Heart left ventricle (tissue), 16 donors: ENCODE data around the gene GTSE1. TPM values are rescaled to one million over a fixed set of nuclear protein-coding genes. Genes with fewer than 3 reads are reported as not detected.

Experiments
- ATAC-seq, 4 donors: fragments of 200-7000 bp; cut with Tn5 transposase; one replicate each; pipeline ENCODE4 v1.9.1; 2020 to 2022; ENCODE audit warnings: moderate library complexity in 4 of 4, mild to moderate bottlenecking in 3 of 4, moderate number of reproducible peaks in 1 of 4
- DNase-seq, 5 donors: peaks; one replicate each; pipeline ENCODE4 v3.0.0-alpha.2; 2020
- H3K27ac ChIP-seq, 12 donors: fragments of 200-600 bp; sonication (generic) in 4 of 12; one replicate each; pipeline versions ENCODE4 v1.5.0 to v1.8.0; 2016 to 2022; ENCODE audit warnings: mild to moderate bottlenecking in 2 of 12
- H3K27me3 ChIP-seq, 9 donors: fragments of 200-600 bp; sonication (generic) in 2 of 9; one replicate each; pipeline versions ENCODE4 v1.5.1 to v1.8.0; 2016 to 2022; ENCODE audit warnings: mild to moderate bottlenecking in 3 of 9
- H3K36me3 ChIP-seq, 9 donors: fragments of 200-600 bp; sonication (generic) in 2 of 9; one replicate each; pipeline versions ENCODE4 v1.5.0 to v1.8.0; 2018 to 2022; ENCODE audit warnings: mild to moderate bottlenecking in 2 of 9
- H3K4me1 ChIP-seq, 12 donors: fragments of 200-600 bp; sonication (generic) in 4 of 12; one replicate each; pipeline versions ENCODE4 v1.5.0 to v1.8.0; 2016 to 2022; ENCODE audit warnings: mild to moderate bottlenecking in 3 of 12
- H3K4me3 ChIP-seq, 12 donors: fragments of 200-600 bp; sonication (generic) in 4 of 12; one replicate each; pipeline versions ENCODE4 v1.5.0 to v1.8.0; 2017 to 2022; ENCODE audit warnings: mild to moderate bottlenecking in 9 of 12, moderate library complexity in 4 of 12
- H3K9me3 ChIP-seq, 12 donors: fragments of 200-600 bp; sonication (generic) in 4 of 12; one replicate each; pipeline versions ENCODE4 v1.5.0 to v1.8.0; 2016 to 2022; ENCODE audit warnings: mild to moderate bottlenecking in 1 of 12
- POLR2A ChIP-seq, 2 donors: fragments of 450-650 bp; IDR thresholded peaks; one replicate each; pipeline ENCODE4 v1.6.1; 2017; ENCODE audit warnings: antibody characterized with exemption in 2 of 2, mild to moderate bottlenecking in 2 of 2, moderate library complexity in 2 of 2
- WGBS, 4 donors: extraction: QIAGEN DNeasy Blood & Tissue Kit in 2 of 4; methylation state at CpG; one replicate each; pipeline versions ENCODE4 v1.1.5 to v1.1.7; 2013 to 2018; 5-methylcytosine and 5-hydroxymethylcytosine counted together
- intact Hi-C, 10 donors: fragments of 100-400 bp; cut with DNase I; formaldehyde crosslinking; loops; one replicate each; pipeline versions ENCODE4 v1.11.1 to v1.14.2; 2022
- polyA plus RNA-seq, 2 donors: library from polyadenylated mRNA; stranded (reverse); fragments of 200-250 nt; gene quantifications; one replicate each; pipeline ENCODE4 v1.2.3, GENCODE V29; 2013
- total RNA-seq, 9 donors: library from RNA; depleted of rRNA in 2 of 9; stranded (reverse); fragments of >200 nt in 2 of 9; fragmentation: NEBNext Ultra II Directional in 3 of 9; extraction: Animal tissue kit (Norgen Biotek cat#: 25700) in 3 of 9; gene quantifications; one replicate each; pipeline versions ENCODE4 v1.1.0 to v1.2.4, GENCODE V29; 2016 to 2023
- TF ChIP-seq, protein P1 (sequence below), 12 donors: fragments of 200-600 bp; sonication (generic) in 4 of 12; IDR thresholded peaks; one replicate each; pipeline versions ENCODE4 v1.5.0 to v1.8.0; 2018 to 2022; ENCODE audit warnings: antibody characterized with exemption in 12 of 12, mild to moderate bottlenecking in 5 of 12
- donor health status: ischemic (EF 13 %, LVEDD 7.1; RV severe dilation, severe dysfunction).
- donor health status: healthy with polysubstance abuse.
- donor health status: DM: no; HTN: yes; CAD: no.
- donor health status: DM: no; HTN: no; CAD: no.
- donor health status: ischemic (EF 25% LVEDD 6.9; RV normal size, moderate dysfunction).
- donor health status: ischemic (EF 25% LVEDD 5.7; RV mildly dilated, moderate dysfunction).
- donor health status: healthy.
- donor health status: DM: yes; HTN: yes; CAD: no.
- donor health status: ischemic (EF 35%, LVEDD 5.7; RV mildly dilated, moderate dysfunction).
- donor health status: nonischemic (EF 11% LVEDD 7.7; RV severe dilation, severe dysfunction).
- donor health status: DM: yes; HTN: yes; CAD: no.
- donor health status: PGD.
- donor health status: ischemic (EF 29% LVEDD 5.4; RV normal size, mild dysfunction).
- donor health status: nonischemic (EF 23%, LVEDD 6.1; RV moderate dilation, normal function).

GTSE1 gene
- total and polyA plus RNA-seq, 11 donors, result 0.19 to 6.9 (median 0.59) TPM; not detected in 1

DNA sequence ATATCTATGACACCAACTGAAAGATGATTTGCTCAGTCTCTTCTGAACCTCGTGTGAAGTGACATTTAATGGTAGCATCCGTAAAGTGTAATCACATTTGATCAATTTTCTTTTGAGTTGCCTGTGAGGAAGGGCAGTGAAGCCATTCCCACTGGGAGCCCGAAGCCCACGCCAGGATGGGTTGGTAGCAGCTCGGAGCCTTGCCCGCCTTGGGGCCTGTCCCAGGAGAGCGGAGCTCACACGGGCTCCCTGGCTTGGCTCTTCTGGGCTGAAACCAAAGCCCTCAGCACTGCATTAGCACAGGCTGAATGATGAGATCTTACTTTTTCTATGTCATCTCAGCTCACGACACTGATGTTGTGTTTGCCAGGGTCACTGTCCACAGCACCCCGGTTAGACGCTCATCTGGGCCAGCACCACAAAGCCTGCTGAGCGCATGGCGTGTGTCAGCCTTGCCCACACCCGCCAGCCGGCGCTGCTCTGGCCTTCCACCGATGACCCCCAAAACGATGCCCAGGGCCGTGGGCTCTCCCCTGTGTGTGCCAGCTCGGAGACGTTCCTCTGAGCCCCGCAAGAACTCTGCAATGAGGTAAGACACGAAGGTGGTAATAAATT, 29.5 kb downstream of the GTSE1 start:
- DNase-seq, result peak in 1 of 5 donors; percentile 51
- H3K27me3 ChIP-seq, result no peaks in the 10 kb centered on the region

DNA sequence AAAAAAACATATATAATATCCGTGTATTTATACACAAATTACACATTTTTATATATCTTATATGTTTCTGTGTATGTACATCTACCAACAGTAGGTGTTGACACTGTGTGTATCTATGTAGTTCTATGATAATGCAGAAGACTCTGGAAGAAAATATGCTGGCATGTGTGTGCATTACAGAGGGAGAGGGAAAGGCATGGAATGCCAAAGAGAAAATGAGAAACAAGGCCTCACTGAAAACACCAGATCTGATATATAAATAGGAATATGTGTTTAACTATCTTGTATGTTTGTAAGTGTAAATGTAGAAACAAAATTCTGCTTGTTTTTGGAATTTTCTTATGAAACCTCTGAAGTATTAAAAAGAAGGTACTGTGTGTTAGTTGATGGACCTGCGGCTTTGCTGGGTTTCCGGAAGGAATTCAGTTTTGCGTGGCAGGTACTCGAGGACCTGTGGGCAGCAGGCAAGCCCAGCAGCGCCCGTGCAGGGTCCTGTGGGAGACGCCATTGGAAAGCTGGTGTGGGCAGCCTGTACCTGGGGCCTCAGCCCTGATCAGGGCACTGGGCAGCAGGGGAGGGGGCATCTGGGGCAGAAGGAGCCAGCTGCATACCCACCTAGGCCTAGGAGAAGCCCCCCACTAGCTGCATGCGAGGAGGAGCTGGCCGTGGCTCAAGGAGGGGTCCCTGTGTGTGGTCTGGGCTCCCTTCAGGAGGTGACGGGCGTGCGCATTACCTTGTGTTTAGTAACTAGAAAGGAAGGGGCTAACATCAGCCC, 31.2 kb downstream of the GTSE1 start:
- peak in 1 of 5 donors; percentile 40 for DNase-seq
- Histone ChIP-seq H3K9me3 (no peaks in the 10 kb centered on the region), H3K4me1 (no peaks in the 10 kb centered on the region), H3K4me3 (no peak overlapping the region), H3K27ac (no peak overlapping the region), H3K27me3 (no peaks in the 10 kb centered on the region), H3K36me3 (peaks cover 0 to 11% (median 0%) of the 10 kb centered on the region in 9 donors)
- no peak for ATAC-seq
- intact Hi-C loops, result no loop called here
- no peak for TF ChIP-seq POLR2A (IDR thresholded peaks at IDR 0.05)
- TF ChIP-seq, protein P1, sequence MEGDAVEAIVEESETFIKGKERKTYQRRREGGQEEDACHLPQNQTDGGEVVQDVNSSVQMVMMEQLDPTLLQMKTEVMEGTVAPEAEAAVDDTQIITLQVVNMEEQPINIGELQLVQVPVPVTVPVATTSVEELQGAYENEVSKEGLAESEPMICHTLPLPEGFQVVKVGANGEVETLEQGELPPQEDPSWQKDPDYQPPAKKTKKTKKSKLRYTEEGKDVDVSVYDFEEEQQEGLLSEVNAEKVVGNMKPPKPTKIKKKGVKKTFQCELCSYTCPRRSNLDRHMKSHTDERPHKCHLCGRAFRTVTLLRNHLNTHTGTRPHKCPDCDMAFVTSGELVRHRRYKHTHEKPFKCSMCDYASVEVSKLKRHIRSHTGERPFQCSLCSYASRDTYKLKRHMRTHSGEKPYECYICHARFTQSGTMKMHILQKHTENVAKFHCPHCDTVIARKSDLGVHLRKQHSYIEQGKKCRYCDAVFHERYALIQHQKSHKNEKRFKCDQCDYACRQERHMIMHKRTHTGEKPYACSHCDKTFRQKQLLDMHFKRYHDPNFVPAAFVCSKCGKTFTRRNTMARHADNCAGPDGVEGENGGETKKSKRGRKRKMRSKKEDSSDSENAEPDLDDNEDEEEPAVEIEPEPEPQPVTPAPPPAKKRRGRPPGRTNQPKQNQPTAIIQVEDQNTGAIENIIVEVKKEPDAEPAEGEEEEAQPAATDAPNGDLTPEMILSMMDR (IDR thresholded peaks at IDR 0.05), result no peak
- WGBS, 4 donors, result 94 to 96% (median 95%) methylated on average over 13 of the region's 13 CpGs

More for the DNA sequence above, 29.5 kb downstream of the GTSE1 start:
- H3K27ac ChIP-seq, result no peak overlapping the region
- no peaks in the 10 kb centered on the region for H3K4me1 ChIP-seq
- WGBS, 4 donors, result 92 to 97% (median 93%) methylated on average over 20 to 23 of the region's 23 CpGs
- peaks cover 0 to 11% (median 0%) of the 10 kb centered on the region in 9 donors for H3K36me3 ChIP-seq
- ATAC-seq, result no peak
- H3K9me3 ChIP-seq, result no peaks in the 10 kb centered on the region
- intact Hi-C loops, result no loop called here
- no peak overlapping the region for H3K4me3 ChIP-seq
- TF ChIP-seq POLR2A (IDR thresholded peaks at IDR 0.05), result no peak
- TF ChIP-seq, protein P1 (IDR thresholded peaks at IDR 0.05), result no peak

DNA sequence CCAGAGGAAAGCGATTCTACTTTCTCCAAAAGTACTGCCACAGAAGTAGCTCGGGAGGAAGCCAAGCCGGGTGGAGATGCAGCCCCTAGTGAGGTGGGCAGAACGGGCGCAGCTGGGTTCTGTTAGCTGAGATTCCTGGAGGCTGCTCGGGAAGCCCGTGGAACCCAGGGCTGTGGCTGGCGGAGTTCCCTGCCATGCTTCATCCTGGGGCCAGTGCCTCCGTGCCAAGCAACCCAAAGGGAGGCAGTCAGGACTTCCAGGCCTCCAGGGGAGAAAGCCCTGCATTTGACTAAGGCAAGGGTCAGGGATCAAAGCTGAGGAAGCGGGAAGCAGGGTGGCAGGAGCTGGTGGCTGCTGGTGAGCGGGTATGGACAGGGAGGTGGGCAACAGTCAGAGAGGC, 32.1 kb downstream of the GTSE1 start:
- H3K4me3 ChIP-seq, result no peak overlapping the region
- DNase-seq (peak in 1 of 5 donors; percentile 20), ATAC-seq (no peak)
- WGBS, 4 donors, result 96 to 100% (median 98%) methylated on average over 3 to 11 of the region's 11 CpGs
- H3K9me3 ChIP-seq, result no peaks in the 10 kb centered on the region
- H3K27ac ChIP-seq, result no peak overlapping the region
- intact Hi-C loops, result no loop called here
- peaks cover 0 to 11% (median 0%) of the 10 kb centered on the region in 9 donors for H3K36me3 ChIP-seq
- no peaks in the 10 kb centered on the region for H3K4me1 ChIP-seq
- H3K27me3 ChIP-seq, result no peaks in the 10 kb centered on the region
- TF ChIP-seq, protein P1 (IDR thresholded peaks at IDR 0.05), result no peak
- no peak for TF ChIP-seq POLR2A (IDR thresholded peaks at IDR 0.05)

DNA sequence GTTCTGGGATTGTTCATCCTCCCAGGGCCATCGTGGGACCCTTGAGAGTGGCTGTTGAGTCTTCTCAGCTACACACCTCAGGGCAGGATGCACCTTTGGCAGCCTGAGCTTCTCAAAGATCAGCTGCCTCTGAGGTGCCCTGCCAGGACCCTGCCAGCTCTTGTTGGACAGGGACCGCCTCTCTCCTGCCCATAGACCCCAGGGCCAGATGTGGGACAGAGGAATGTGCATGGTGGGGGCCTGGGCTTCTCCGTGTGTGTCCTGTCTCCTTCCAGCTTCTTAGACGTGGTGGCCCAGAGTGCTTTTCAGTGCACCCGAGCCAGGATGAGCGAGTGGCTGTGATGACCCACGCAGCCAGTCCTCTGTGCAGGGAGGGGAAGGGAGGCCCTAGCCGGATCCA, 32.9 kb downstream of the GTSE1 start:
- ATAC-seq, result no peak
- intact Hi-C loops, result no loop called here
- WGBS, 4 donors, result 88 to 97% (median 93%) methylated on average over 6 to 8 of the region's 8 CpGs
- no peaks in the 10 kb centered on the region for H3K9me3 ChIP-seq
- H3K27ac ChIP-seq, result no peak overlapping the region
- TF ChIP-seq, protein P1 (IDR thresholded peaks at IDR 0.05), result no peak
- no peak for TF ChIP-seq POLR2A (IDR thresholded peaks at IDR 0.05)
- peak in 1 of 5 donors; percentile 27 for DNase-seq
- H3K4me1 ChIP-seq, result peaks cover 0 to under 1% (median 0%) of the 10 kb centered on the region in 12 donors
- no peaks in the 10 kb centered on the region for H3K27me3 ChIP-seq
- no peak overlapping the region for H3K4me3 ChIP-seq
- peaks cover 0 to 11% (median 0%) of the 10 kb centered on the region in 9 donors for H3K36me3 ChIP-seq
